ENCODE results near the gene USP31. TPM values are rescaled to one million over a fixed set of nuclear protein-coding genes. Genes with fewer than 3 reads are reported as not detected.

The USP31 gene
- total RNA-seq, 1 experiment from 2014 or later: 11.3 TPM

DNA sequence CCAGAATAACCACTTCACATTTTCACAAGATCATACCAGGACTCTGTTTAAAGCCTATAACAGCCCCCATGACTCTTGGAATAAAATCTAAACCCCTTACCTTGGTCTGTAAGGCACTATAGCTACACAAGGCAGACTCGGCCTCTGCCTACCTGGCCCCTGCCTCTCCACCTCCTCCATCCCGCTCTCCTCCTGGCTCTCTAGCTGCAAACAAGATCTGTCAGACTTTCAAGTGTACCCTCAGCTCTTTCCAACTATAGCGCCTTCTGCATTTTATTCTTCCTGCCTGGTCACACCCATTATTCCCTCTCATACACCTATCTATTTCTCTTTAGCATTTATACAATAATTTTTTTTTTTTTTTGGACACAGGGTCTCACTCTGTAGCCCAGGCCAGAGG is 8.2 kb downstream of the USP31 start:
- Mint-ChIP-seq H3K36me3 (ENCODE audit: insufficient read depth, unreplicated experiment) (no peaks in the 10 kb centered on the region), H3K4me1 (ENCODE audit: low read depth, unreplicated experiment) (no peaks in the 10 kb centered on the region), H3K27me3 (ENCODE audit: insufficient read depth, unreplicated experiment) (no peaks in the 10 kb centered on the region), H3K4me3 (ENCODE audit: unreplicated experiment) (no peak overlapping the region), H3K27ac (ENCODE audit: unreplicated experiment) (no peak overlapping the region), H3K9me3 (ENCODE audit: unreplicated experiment) (peaks cover 8% of the 10 kb centered on the region)
- no peaks in the 10 kb centered on the region for H3K27me3 ChIP-seq (replicated peaks; ENCODE audit: control insufficient read depth, insufficient read depth, low read length)
- TF ChIP-seq, protein P1, sequence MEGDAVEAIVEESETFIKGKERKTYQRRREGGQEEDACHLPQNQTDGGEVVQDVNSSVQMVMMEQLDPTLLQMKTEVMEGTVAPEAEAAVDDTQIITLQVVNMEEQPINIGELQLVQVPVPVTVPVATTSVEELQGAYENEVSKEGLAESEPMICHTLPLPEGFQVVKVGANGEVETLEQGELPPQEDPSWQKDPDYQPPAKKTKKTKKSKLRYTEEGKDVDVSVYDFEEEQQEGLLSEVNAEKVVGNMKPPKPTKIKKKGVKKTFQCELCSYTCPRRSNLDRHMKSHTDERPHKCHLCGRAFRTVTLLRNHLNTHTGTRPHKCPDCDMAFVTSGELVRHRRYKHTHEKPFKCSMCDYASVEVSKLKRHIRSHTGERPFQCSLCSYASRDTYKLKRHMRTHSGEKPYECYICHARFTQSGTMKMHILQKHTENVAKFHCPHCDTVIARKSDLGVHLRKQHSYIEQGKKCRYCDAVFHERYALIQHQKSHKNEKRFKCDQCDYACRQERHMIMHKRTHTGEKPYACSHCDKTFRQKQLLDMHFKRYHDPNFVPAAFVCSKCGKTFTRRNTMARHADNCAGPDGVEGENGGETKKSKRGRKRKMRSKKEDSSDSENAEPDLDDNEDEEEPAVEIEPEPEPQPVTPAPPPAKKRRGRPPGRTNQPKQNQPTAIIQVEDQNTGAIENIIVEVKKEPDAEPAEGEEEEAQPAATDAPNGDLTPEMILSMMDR (IDR thresholded peaks at IDR 0.05; ENCODE audit: insufficient read depth in 1 of 2, low read depth in 1 of 2, low read length in 1 of 2, severe bottlenecking in 1 of 2, unreplicated experiment in 1 of 2): no peak
- intact Hi-C loops (cut with micrococcal nuclease; ENCODE audit: unreplicated experiment): no loop called here
- ChIA-PET CTCF (no interaction called here), POLR2A (no interaction called here)
- BruUV-seq (replicated peaks): no TSS peak
- no peaks in the 10 kb centered on the region for H3K36me3 ChIP-seq (ENCODE audit: control insufficient read depth, insufficient read depth, low read length)
- DNase-seq: no peak
- H3K4me1 ChIP-seq: peaks cover 17% of the 10 kb centered on the region
- H3K4me3 ChIP-seq (ENCODE audit: low read depth, low read length): no peak overlapping the region
- no peaks in the 10 kb centered on the region for H3K9me3 ChIP-seq

DNA sequence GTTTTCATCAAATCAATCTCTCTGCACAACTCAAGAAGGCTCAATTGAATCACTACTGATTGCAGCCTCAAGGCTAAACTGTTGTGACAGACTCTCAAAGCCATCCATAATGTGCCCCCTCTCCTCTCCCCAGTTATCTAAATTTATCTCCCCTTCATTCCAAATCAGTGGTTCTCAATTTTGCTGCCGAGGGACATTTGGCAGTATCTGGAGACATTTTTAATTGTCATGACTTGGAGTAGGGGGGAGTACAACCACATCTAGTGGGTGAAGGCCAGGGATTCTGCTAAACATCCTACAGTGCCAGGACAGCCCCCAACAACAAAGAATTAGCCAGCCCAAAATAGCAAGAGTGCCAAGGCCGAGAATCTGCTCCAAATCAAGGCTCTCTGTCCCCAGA is 9.1 kb downstream of the USP31 start:
- BruUV-seq (replicated peaks): no TSS peak
- Mint-ChIP-seq H3K27ac (ENCODE audit: unreplicated experiment) (no peak overlapping the region), H3K36me3 (ENCODE audit: insufficient read depth, unreplicated experiment) (no peaks in the 10 kb centered on the region), H3K9me3 (ENCODE audit: unreplicated experiment) (peaks cover 8% of the 10 kb centered on the region), H3K27me3 (ENCODE audit: insufficient read depth, unreplicated experiment) (no peaks in the 10 kb centered on the region), H3K4me3 (ENCODE audit: unreplicated experiment) (no peak overlapping the region), H3K4me1 (ENCODE audit: low read depth, unreplicated experiment) (no peaks in the 10 kb centered on the region)
- Histone ChIP-seq H3K36me3 (ENCODE audit: control insufficient read depth, insufficient read depth, low read length) (no peaks in the 10 kb centered on the region), H3K4me3 (ENCODE audit: low read depth, low read length) (no peak overlapping the region), H3K9me3 (no peaks in the 10 kb centered on the region; the same call in 1 of the 2 replicates), H3K27me3 (replicated peaks; ENCODE audit: control insufficient read depth, insufficient read depth, low read length) (no peaks in the 10 kb centered on the region), H3K4me1 (peaks cover 11% of the 10 kb centered on the region)
- POLR2A ChIA-PET: no interaction called here
- no peak for DNase-seq
- intact Hi-C loops (cut with micrococcal nuclease; ENCODE audit: unreplicated experiment): no loop called here
- TF ChIP-seq, protein P1 (IDR thresholded peaks at IDR 0.05; ENCODE audit: insufficient read depth in 1 of 2, low read depth in 1 of 2, low read length in 1 of 2, severe bottlenecking in 1 of 2, unreplicated experiment in 1 of 2): no peak
- CTCF ChIA-PET: no interaction called here

DNA sequence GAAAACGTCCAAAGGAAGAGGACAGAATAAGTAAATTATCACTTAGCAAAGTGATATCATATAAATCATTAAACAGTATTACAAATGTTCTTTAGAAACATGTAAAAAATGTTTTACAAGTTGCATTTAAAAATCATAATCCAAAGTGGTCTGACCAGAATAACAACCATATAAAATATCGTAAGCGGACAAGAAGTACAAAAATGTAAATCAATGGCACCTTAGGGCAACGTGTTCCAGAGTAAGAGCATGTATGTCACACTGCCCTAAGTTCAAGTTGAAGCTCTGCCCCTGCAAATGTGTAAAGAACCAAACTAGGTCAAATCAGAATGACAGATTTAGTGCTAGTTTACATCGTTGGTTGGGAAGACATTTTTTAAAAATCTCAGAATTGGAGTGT is 11.4 kb downstream of the USP31 start:
- no peaks in the 10 kb centered on the region for H3K27me3 ChIP-seq (replicated peaks; ENCODE audit: control insufficient read depth, insufficient read depth, low read length)
- no peaks in the 10 kb centered on the region for H3K27me3 Mint-ChIP-seq (ENCODE audit: insufficient read depth, unreplicated experiment)
- no peaks in the 10 kb centered on the region for H3K36me3 ChIP-seq (ENCODE audit: control insufficient read depth, insufficient read depth, low read length)
- H3K27ac Mint-ChIP-seq (ENCODE audit: unreplicated experiment): no peak overlapping the region
- no peak overlapping the region for H3K4me3 ChIP-seq (ENCODE audit: low read depth, low read length)
- H3K9me3 Mint-ChIP-seq (ENCODE audit: unreplicated experiment): peaks cover 8% of the 10 kb centered on the region
- H3K4me1 Mint-ChIP-seq (ENCODE audit: low read depth, unreplicated experiment): peaks cover 6% of the 10 kb centered on the region
- H3K4me3 Mint-ChIP-seq (ENCODE audit: unreplicated experiment): no peak overlapping the region
- DNase-seq: no peak
- ChIA-PET POLR2A (no interaction called here), CTCF (no interaction called here)
- H3K9me3 ChIP-seq: no peaks in the 10 kb centered on the region; the same call in 1 of the 2 replicates
- peaks cover 11% of the 10 kb centered on the region for H3K4me1 ChIP-seq
- intact Hi-C loops (cut with micrococcal nuclease; ENCODE audit: unreplicated experiment): no loop called here
- TF ChIP-seq, protein P1 (IDR thresholded peaks at IDR 0.05; ENCODE audit: insufficient read depth in 1 of 2, low read depth in 1 of 2, low read length in 1 of 2, severe bottlenecking in 1 of 2, unreplicated experiment in 1 of 2): no peak
- no peaks in the 10 kb centered on the region for H3K36me3 Mint-ChIP-seq (ENCODE audit: insufficient read depth, unreplicated experiment)
- no TSS peak for BruUV-seq (replicated peaks)
